ENCODE data around the gene ZDHHC7.

Gene ZDHHC7

DNA sequence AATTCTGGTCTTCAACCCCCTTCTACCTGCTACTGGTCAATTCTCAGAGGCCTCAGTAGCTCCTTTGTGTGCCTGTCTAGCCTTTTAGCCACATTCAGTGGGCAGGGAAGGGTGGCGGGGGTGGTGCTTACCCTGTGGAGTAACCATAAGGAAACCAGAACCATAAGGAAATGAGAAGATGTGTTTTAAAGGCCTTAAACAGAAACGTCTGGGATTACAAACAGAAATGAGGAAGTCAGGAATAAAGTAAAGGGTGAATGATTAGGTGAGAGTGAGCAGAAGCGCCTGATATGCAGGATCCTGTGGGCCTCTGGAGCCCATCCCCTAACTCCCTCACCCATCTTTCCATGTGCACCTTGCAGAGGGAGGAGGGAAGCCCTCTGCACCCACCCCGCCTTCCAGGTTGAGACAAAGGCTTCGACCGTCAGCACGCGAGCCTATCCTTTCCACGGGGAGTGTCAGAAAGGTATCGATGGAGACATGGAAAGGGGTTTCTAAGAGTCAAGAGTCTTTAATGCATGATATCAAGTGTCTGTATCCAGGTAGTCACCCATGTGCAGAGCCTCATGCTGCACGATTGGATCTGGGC is 36.6 kb upstream of the ZDHHC7 start:
- TF ChIP-seq, protein P1, sequence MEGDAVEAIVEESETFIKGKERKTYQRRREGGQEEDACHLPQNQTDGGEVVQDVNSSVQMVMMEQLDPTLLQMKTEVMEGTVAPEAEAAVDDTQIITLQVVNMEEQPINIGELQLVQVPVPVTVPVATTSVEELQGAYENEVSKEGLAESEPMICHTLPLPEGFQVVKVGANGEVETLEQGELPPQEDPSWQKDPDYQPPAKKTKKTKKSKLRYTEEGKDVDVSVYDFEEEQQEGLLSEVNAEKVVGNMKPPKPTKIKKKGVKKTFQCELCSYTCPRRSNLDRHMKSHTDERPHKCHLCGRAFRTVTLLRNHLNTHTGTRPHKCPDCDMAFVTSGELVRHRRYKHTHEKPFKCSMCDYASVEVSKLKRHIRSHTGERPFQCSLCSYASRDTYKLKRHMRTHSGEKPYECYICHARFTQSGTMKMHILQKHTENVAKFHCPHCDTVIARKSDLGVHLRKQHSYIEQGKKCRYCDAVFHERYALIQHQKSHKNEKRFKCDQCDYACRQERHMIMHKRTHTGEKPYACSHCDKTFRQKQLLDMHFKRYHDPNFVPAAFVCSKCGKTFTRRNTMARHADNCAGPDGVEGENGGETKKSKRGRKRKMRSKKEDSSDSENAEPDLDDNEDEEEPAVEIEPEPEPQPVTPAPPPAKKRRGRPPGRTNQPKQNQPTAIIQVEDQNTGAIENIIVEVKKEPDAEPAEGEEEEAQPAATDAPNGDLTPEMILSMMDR (IDR thresholded peaks at IDR 0.05; ENCODE audit: control insufficient read depth, extremely low read depth, insufficient read depth) = no peak
- DNase-seq (ENCODE audit: low read depth) = no peak
- no peak overlapping the region for H3K4me3 ChIP-seq (ENCODE audit: low read depth, low read length)

DNA sequence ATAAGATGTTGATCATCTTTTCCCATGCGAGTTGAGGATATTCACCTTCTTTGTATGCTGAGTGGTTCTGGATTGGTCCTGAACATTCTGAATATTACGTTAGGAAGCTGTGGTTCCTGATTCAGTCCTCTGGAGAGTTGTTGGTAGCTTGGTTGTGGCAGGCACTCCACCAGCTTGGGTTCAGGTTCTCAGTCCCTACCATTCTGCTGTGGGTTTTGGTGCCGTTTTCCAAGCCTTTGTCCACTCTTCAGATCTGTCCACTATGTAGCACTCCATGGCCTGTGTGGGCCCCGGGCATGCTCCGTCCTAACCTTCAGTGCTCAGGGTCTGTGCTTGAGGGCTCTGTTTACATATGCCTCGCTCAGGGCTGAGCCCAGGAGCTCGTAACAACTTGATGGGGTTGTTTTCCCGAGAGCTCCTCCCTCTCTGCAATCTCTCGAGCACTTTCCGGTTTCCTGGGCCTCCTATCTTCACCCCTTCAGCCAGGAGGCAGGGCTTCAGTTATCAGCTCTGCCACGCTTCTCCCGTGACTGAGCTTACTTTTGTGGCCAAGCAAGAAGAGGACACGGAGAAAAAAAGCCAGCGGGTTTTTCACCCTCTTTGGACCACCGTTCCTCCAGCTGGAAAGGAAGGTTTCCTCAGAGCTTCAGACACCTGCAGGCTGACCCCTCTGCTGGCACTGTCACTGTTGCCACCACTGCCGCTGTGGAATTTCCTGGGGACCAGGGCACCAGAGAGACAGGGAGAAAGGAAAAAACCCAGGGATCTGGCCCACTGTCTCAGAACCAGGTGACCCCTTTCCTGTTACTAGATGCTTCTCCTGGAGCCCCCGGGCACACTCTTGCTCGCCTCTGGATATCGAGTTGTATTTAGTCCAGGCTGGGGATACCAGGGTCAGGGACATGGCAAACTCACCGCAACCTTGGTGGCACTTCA is 35.9 kb upstream of the ZDHHC7 start:
- TF ChIP-seq, protein P1 (IDR thresholded peaks at IDR 0.05; ENCODE audit: control insufficient read depth, extremely low read depth, insufficient read depth) = no peak
- H3K4me3 ChIP-seq (ENCODE audit: low read depth, low read length) = no peak overlapping the region
- no peak for DNase-seq (ENCODE audit: low read depth)

DNA sequence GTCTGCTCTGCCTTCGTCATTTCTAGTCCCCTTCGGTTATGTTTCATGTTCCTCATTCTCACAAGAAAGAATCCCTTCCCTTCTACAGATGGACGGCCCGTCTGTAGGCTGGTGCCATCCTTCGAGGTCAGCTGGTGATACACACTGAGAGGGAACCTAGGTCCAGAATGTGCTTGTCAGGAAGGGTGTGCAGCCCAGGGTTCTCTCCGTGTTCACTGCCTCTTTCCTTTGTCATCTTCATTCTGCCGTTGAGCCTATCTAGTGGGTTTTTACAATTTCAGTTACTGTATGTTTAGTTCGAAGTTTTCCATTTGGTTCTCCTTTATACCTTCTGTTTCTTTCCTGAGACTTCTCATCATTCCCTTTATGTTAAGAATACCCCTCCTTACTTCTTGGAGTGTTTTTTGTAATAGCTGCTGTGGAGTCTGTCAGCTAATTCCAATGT is 35.2 kb upstream of the ZDHHC7 start:
- TF ChIP-seq, protein P1 (IDR thresholded peaks at IDR 0.05; ENCODE audit: control insufficient read depth, extremely low read depth, insufficient read depth) = no peak
- H3K4me3 ChIP-seq (ENCODE audit: low read depth, low read length) = no peak overlapping the region
- DNase-seq (ENCODE audit: low read depth) = no peak

DNA sequence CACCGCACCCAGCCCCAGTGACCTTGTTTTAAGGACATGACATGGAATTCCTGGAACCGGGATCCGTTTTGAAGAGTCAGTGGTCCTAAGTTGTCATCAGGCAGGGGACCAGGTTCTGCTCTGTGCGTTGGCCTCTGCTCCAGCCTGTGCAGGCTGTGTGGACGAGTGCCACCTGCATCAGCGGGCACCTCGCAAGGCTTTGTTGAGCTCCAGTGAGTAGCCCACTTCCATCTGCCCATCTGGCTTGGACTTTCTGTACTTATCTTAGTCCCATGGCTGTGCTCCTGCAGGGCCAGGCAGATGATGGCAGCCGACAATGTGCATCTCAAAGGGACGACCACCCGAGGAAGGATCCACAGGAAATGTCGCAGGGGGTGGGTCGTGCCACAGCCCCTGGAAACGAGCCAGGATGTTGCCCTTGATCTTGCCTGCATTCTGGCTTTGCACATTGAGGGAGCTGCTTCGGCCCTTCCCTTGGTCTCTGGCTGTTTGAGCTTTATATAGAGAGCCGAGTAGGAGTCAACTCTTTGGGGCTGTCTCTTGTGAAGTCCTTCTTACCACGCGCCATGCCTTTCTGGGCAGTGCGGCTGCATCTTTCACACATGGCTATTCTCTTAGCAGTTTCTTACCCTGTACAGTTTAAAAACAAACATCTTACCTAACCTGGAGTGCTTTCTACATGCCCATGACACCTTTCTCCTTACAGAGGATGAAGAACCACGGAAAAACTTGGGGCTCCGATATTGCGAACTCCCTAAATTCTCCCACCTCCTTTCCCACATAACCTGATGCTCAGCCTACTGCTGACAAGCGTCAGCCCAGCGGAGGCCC is 34.5 kb upstream of the ZDHHC7 start:
- no peak for DNase-seq (ENCODE audit: low read depth)
- no peak overlapping the region for H3K4me3 ChIP-seq (ENCODE audit: low read depth, low read length)

DNA sequence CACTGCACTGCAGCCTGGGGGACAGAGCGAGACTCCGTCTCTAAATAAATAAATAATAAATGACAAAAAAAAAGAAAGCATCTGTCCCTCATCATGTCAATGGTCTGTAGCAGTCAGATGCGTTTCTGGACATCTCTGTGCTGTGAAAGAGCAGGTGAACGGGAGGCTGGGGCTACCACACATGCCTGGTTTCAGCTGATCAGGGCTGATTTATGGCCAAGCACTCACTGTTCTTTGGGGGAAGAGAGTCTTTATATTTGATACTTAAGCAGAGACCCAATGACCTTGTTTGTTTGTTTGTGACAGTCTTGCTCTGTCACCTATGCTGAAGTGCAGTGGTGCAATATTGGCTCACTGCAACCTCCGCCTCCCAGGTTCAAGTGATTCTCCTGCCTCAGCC is 33.7 kb upstream of the ZDHHC7 start:
- H3K4me3 ChIP-seq (ENCODE audit: low read depth, low read length) = no peak overlapping the region
- DNase-seq (ENCODE audit: low read depth) = no peak
- TF ChIP-seq, protein P1 (IDR thresholded peaks at IDR 0.05; ENCODE audit: control insufficient read depth, extremely low read depth, insufficient read depth) = no peak

More for the DNA sequence above, 34.5 kb upstream of the ZDHHC7 start:
- TF ChIP-seq, protein P1 (IDR thresholded peaks at IDR 0.05; ENCODE audit: control insufficient read depth, extremely low read depth, insufficient read depth) = no peak

DNA sequence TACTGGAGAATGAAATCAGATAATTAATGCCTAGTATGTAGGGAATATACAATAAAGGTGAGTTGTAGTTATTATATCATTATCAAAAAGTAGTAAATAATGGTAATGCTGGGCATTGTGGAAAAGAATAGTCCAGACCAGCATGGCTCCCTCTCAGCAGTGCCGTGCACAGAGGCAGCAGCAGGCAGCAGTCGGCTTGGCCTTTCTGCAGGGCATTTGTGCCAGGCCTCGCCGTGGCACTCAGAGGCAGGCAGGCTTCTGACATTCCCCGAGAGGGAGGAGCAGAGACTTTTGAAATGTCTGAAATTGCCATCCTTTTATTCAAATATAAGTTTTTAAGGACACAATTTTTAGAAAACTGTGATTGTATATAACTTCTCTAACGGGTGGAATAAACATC is 31.3 kb upstream of the ZDHHC7 start:
- no peak for DNase-seq (ENCODE audit: low read depth)
- no peak overlapping the region for H3K4me3 ChIP-seq (ENCODE audit: low read depth, low read length)
- TF ChIP-seq, protein P1 (IDR thresholded peaks at IDR 0.05; ENCODE audit: control insufficient read depth, extremely low read depth, insufficient read depth) = no peak
